WI38 (cell line): ENCODE data around the gene SNAP23.

Experiments used
- H3K4me3 ChIP-seq: 2 replicates; pipeline ENCODE4 v1.5.1; 2011; ENCODE audit warnings: low read depth, mild to moderate bottlenecking, control low read depth, low read length
- TF ChIP-seq, protein P1 (sequence below): IDR thresholded peaks from 2 replicates; pipeline ENCODE4 v1.5.1; 2012; ENCODE audit warnings: low read depth, mild to moderate bottlenecking, control low read depth, low read length

Gene SNAP23

DNA sequence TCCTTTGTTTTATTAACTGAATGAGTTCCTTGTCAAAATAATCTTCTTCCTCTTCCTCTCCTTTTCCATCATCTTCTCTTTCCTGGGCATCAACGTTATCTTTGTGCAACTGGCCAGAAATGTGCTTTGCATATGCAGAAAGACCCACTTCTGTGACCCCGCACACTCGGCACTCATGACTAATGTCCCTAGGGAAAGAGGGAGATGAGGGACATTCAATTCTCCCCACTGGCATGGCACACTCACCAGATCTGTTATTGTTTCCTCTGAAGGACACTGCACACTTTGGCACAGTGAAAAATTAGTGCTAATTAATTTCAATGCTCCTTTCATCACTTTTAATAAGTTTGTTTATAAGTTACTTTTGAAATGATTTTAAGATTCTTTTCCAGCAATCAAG lies 38.5 kb upstream of the SNAP23 start:
- peak overlapping the region; percentile 42 for H3K4me3 ChIP-seq
- TF ChIP-seq, protein P1, sequence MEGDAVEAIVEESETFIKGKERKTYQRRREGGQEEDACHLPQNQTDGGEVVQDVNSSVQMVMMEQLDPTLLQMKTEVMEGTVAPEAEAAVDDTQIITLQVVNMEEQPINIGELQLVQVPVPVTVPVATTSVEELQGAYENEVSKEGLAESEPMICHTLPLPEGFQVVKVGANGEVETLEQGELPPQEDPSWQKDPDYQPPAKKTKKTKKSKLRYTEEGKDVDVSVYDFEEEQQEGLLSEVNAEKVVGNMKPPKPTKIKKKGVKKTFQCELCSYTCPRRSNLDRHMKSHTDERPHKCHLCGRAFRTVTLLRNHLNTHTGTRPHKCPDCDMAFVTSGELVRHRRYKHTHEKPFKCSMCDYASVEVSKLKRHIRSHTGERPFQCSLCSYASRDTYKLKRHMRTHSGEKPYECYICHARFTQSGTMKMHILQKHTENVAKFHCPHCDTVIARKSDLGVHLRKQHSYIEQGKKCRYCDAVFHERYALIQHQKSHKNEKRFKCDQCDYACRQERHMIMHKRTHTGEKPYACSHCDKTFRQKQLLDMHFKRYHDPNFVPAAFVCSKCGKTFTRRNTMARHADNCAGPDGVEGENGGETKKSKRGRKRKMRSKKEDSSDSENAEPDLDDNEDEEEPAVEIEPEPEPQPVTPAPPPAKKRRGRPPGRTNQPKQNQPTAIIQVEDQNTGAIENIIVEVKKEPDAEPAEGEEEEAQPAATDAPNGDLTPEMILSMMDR, result no peak

DNA sequence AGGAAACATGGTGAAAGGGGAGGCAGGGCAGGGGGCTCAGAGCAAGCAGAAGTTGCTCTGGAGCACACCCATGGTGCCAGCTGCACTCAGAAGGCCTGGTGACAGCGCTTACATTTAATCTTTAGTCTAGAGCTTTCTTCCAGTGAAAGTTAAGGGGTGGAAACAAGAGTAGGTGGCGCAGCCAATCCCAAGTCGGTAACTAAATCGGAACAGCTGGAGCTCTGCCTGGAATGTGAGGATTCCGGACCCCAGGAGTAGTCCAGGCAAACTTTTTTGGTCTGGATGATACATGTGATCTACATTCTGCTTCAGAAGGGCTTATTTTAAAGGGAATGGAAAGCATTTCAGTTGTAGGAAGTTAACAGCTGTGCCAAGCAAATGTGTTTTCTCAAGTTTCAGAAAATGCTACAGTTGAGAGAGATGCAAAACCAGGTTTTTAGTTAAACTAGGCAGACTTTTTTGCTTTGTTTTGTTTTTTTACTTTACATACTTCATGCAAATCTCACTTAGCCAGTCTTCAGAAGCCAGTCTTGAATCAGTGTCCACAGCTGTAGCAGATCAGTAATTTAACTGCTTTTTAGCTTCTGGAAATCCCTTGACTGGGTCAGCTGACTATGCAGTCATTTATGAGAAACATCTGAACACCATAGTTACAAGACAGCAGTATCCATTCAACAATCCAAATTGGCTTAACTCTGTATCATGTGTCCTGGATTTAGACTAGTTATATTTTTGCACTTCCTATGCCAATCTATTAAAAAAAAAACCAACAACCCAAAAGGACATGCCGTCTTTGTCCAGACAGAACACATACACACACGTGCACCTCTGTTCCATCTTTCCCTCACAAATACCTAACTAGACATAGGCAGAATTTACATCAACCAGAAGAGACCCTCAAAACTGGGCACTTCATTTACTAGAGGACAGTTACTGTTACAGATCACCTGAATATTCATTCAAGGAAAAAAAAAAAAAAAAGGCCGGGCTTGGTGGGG lies 37.7 kb upstream of the SNAP23 start:
- TF ChIP-seq, protein P1, result no peak
- peak overlapping the region; percentile 42 for H3K4me3 ChIP-seq

DNA sequence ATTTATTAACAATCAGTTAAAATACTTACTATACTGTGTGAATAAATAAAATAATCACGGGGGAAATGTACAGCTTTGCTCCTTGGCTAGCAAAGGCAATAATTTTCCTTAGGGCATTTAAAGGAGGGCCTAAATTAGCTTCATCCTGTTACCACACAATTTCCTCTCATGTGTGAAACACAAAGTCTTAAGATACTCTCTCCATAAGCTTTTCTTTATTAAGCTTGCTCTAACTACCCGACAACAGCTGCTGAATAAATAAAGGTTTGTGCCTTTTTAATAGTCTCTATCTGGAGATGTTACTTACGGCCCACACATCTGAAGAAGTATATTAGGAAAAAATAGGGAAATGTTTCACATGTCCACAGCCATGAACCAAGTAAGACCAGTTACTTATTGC lies 34.2 kb upstream of the SNAP23 start:
- H3K4me3 ChIP-seq, result no peak overlapping the region
- TF ChIP-seq, protein P1, result no peak

DNA sequence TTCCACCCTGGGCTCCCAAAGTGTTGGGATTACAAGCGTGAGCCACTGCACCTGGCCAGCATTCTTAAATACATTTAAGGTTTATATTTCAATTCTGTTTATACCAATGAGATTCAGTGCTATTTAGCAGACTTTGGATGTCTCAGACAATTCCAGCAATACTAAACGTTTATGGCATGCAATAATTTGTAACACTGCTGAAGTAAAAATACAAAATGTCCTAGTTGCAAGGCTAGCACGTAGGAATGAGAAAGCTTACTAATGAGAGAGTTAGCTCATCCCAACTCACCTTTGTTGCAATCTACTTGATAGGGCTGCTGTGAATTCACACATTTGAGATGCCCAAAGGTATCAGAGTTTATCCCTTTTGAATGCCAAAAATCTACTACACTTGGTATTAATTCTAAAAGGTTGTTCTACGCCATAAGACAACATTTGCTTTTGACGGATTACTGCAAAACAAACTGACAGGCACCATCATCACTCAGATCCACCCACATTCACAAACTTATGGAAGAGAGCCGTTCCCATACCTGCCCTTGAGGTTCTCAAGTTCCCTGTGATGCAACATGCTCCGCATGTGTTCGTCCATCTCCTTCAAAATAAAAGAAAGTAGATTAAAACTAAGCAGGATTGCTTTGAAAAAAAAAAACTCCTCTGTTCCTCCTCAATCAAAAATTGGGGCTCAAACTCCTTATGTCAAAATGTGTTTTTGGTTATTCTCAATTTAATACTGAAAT lies 29.7 kb upstream of the SNAP23 start:
- no peak overlapping the region for H3K4me3 ChIP-seq
- TF ChIP-seq, protein P1, result no peak

DNA sequence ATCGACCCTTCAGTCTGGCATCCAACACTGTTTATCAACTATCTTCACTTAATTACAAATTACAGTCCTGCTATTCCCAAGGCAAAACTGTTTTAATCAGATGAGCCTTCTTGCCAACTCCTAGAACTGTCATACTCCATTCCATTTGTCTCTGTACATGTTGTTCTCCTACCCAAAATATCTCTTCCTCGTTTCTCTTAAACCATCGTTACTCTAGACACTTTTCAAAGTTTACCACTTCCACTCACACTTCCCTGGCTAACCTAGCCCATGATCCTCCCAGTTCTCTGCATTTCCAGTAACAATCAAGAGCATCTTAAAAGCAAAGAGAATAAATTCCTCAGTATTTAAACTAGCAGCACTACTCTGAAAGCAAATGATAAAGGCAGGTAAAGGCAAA lies 24.4 kb upstream of the SNAP23 start:
- TF ChIP-seq, protein P1, result no peak
- H3K4me3 ChIP-seq, result no peak overlapping the region

DNA sequence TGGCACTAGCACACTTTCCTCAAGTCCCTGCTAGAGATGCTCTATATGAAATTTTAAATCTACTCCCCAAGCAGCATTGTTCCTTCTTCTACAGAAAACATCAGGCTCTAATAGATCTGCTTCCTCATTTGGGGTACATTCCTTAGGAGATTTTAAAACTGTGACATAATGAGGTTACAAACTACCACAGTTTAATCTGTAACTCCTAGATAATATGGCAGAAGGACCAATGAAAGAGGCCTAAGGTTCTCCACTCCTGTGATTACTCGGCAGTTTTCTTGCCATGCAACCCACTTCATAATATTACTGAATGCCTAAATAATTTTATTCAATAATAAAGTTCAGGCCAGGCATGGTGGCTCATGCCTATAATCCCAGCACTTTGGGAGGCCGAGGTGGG lies 20.6 kb upstream of the SNAP23 start:
- no peak overlapping the region for H3K4me3 ChIP-seq
- TF ChIP-seq, protein P1, result no peak

DNA sequence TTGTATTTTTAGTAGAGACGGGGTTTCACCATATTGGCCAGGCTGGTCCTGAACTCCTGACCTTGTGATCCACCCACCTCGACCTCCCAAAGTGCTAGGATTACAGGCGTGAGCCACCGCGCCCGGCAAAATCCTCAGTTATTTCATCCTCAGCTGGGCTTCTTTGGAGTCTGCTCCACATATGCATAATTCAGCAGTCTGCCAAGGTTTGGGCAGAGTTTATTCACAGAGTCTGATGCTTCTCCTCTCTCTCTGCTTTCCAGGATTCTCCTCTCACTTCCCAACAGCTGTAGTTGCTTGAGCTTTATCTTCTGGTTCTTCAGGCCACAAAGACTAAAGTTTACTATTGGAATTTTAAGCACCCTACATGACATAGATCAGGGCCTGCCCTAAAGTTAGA lies 12.7 kb upstream of the SNAP23 start:
- TF ChIP-seq, protein P1, result no peak
- H3K4me3 ChIP-seq, result no peak overlapping the region
